OCI-LY1 (cell line): ENCODE data around the gene DLGAP4.

Experiments used
- H2AFZ ChIP-seq: fragments of 200-600 bp; sonication (generic), shearing (Covaris generic); 2 replicates; pipeline ENCODE4 v1.6.0; 2014; ENCODE audit warnings: antibody characterized with exemption, mild to moderate bottlenecking, low read length
- H3F3A ChIP-seq: fragments of 200-600 bp; sonication (generic), shearing (Covaris generic); 2 replicates; pipeline ENCODE4 v1.6.0; 2014; ENCODE audit warnings: mild to moderate bottlenecking, antibody characterized with exemption, low read length, moderate library complexity; ENCODE audit not compliant: insufficient read depth
- H3K27ac ChIP-seq: fragments of 200-600 bp; sonication (generic); 2 replicates; pipeline ENCODE4 v1.5.1; 2014; ENCODE audit warnings: low read length, mixed run types, mild to moderate bottlenecking, low read depth; ENCODE audit not compliant: poor library complexity, severe bottlenecking
- H3K27me3 ChIP-seq: fragments of 200-600 bp; sonication (generic); 2 replicates; pipeline ENCODE4 v1.6.0; 2014; ENCODE audit warnings: antibody characterized with exemption, mild to moderate bottlenecking, low read length, moderate library complexity; ENCODE audit not compliant: insufficient read depth
- H3K36me3 ChIP-seq: fragments of 200-600 bp; sonication (generic); 2 replicates; pipeline ENCODE4 v1.6.1; 2014; ENCODE audit warnings: mild to moderate bottlenecking, antibody characterized with exemption, low read length, moderate library complexity, mixed read lengths; ENCODE audit not compliant: insufficient read depth
- H3K4me1 ChIP-seq: fragments of 200-600 bp; sonication (generic); 2 replicates; pipeline ENCODE4 v1.5.1; 2014; ENCODE audit warnings: mild to moderate bottlenecking, low read length, moderate library complexity; ENCODE audit not compliant: insufficient read depth, severe bottlenecking
- H3K4me2 ChIP-seq: fragments of 200-600 bp; sonication (generic), shearing (Covaris generic); 2 replicates; pipeline ENCODE4 v1.6.1; 2014; ENCODE audit warnings: low read length
- H3K4me3 ChIP-seq: fragments of 200-600 bp; sonication (generic); 2 replicates; pipeline ENCODE4 v1.5.1; 2014; ENCODE audit warnings: low read length, low read depth, mild to moderate bottlenecking, mixed read lengths; ENCODE audit not compliant: poor library complexity, severe bottlenecking
- H3K79me2 ChIP-seq: fragments of 200-600 bp; shearing (Covaris generic); 2 replicates; pipeline ENCODE4 v1.6.1; 2016; ENCODE audit warnings: mixed run types, low read length, mixed read lengths; ENCODE audit not compliant: insufficient read depth
- H3K9ac ChIP-seq: fragments of 200-600 bp; sonication (generic), shearing (Covaris generic); 2 replicates; pipeline ENCODE4 v1.6.1; 2014; ENCODE audit warnings: mild to moderate bottlenecking, low read length, mixed read lengths
- H3K9me2 ChIP-seq: fragments of 200-600 bp; sonication (generic), shearing (Covaris generic); 2 replicates; pipeline ENCODE4 v1.6.1; 2014; ENCODE audit warnings: low read depth, mild to moderate bottlenecking, low read length, mixed read lengths
- H3K9me3 ChIP-seq: fragments of 200-600 bp; shearing (Covaris generic); 2 replicates; pipeline ENCODE4 v1.6.1; 2014; ENCODE audit warnings: low read length, mixed read lengths
- H4K20me1 ChIP-seq: fragments of 200-600 bp; sonication (generic), shearing (Covaris generic); 2 replicates; pipeline ENCODE4 v1.6.0; 2016; ENCODE audit warnings: mild to moderate bottlenecking, low read length; ENCODE audit not compliant: insufficient read depth
- EZH2 ChIP-seq: fragments of 200-600 bp; sonication (generic), shearing (Covaris generic); IDR thresholded peaks from 2 replicates; pipeline ENCODE4 v1.8.0; 2017; ENCODE audit warnings: borderline replicate concordance, mixed run types, mild to moderate bottlenecking, antibody characterized with exemption, low read length, moderate library complexity, mixed read lengths
- TF ChIP-seq, protein P1 (sequence below): fragments of 200-600 bp; sonication (generic), shearing (Covaris generic); IDR thresholded peaks from 2 replicates; pipeline ENCODE4 v1.5.1; 2017; ENCODE audit warnings: mild to moderate bottlenecking, antibody characterized with exemption, low read length, moderate library complexity, mixed read lengths

Gene DLGAP4

GRCh38 chr20:36304786-36305495 lies 1.2 kb upstream of the DLGAP4 start:
- Histone ChIP-seq H3K4me2 (no peak overlapping the region), H3K27me3 (no peaks in the 10 kb centered on the region), H3K4me3 (no peak overlapping the region)

DNA sequence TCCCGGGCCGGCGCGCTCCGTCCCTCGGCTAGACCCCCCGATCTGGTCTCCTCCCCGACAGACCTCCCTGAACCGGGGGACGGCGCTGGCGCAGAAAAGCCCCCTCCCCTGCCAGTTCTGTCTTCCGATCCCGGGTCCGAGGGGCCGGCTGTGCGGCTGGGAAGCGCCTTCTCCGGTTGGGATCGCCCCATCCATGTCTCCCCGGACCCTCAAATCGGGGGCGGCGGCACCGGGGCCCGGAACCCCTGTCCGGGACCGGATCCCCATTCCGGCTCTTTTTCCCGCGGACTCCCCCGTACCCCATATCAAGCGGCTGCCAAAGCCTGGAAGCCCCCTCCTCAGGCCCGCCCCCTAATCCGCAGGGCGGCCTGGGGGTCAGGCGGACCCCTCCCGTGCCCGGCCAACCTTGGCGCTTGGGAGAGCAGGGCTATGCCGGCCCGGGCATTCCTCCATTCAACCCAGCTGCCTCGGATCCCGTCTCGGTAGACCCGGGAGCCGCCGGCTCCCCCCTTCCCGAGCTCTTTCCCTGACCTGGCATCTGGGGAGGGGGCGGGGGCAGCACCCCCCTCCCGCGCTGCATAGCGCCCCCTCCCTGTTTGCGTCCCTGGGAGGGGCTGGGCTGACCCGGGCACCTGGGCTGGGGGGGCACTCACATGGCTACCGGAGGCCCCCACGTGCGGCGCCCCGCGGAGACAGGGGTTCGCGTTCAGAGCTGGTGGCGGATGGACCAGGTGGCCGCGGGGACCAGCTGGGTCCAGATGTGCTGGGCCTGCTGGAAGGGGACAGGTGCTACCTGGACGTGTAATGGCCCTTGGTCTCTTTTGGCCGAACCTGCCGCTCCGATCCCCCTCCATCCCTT lies 643 bp downstream of the DLGAP4 start:
- H2AFZ ChIP-seq: no peak overlapping the region
- TF ChIP-seq EZH2: no peak
- TF ChIP-seq, protein P1, sequence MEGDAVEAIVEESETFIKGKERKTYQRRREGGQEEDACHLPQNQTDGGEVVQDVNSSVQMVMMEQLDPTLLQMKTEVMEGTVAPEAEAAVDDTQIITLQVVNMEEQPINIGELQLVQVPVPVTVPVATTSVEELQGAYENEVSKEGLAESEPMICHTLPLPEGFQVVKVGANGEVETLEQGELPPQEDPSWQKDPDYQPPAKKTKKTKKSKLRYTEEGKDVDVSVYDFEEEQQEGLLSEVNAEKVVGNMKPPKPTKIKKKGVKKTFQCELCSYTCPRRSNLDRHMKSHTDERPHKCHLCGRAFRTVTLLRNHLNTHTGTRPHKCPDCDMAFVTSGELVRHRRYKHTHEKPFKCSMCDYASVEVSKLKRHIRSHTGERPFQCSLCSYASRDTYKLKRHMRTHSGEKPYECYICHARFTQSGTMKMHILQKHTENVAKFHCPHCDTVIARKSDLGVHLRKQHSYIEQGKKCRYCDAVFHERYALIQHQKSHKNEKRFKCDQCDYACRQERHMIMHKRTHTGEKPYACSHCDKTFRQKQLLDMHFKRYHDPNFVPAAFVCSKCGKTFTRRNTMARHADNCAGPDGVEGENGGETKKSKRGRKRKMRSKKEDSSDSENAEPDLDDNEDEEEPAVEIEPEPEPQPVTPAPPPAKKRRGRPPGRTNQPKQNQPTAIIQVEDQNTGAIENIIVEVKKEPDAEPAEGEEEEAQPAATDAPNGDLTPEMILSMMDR: no peak
- no peaks in the 10 kb centered on the region for H3K9me3 ChIP-seq
- H3K9me2 ChIP-seq: no peaks in the 10 kb centered on the region
- H3K27ac ChIP-seq: no peak overlapping the region
- no peaks in the 10 kb centered on the region for H3K79me2 ChIP-seq
- no peaks in the 10 kb centered on the region for H3K36me3 ChIP-seq
- H3F3A ChIP-seq: no peaks in the 10 kb centered on the region
- H3K4me2 ChIP-seq: no peak overlapping the region
- no peak overlapping the region for H3K9ac ChIP-seq
- H4K20me1 ChIP-seq: no peaks in the 10 kb centered on the region
- no peaks in the 10 kb centered on the region for H3K27me3 ChIP-seq
- H3K4me1 ChIP-seq: no peaks in the 10 kb centered on the region
- H3K4me3 ChIP-seq: no peak overlapping the region

More at GRCh38 chr20:36304786-36305495, 1.2 kb upstream of the DLGAP4 start:
- no peaks in the 10 kb centered on the region for H3F3A ChIP-seq
- H3K9me2 ChIP-seq: no peaks in the 10 kb centered on the region
- no peaks in the 10 kb centered on the region for H4K20me1 ChIP-seq
- no peaks in the 10 kb centered on the region for H3K36me3 ChIP-seq
- no peak for TF ChIP-seq EZH2
- TF ChIP-seq, protein P1: no peak
- no peak overlapping the region for H3K9ac ChIP-seq
- no peaks in the 10 kb centered on the region for H3K79me2 ChIP-seq
- H3K9me3 ChIP-seq: no peaks in the 10 kb centered on the region
- no peak overlapping the region for H2AFZ ChIP-seq
- no peaks in the 10 kb centered on the region for H3K4me1 ChIP-seq
- H3K27ac ChIP-seq: no peak overlapping the region

- H3K9me3 ChIP-seq: no peaks in the 10 kb centered on the region
- no peaks in the 10 kb centered on the region for H3K27me3 ChIP-seq
- H3K27ac ChIP-seq: no peak overlapping the region
- no peaks in the 10 kb centered on the region for H3K9me2 ChIP-seq
- H3F3A ChIP-seq: no peaks in the 10 kb centered on the region
- H3K4me2 ChIP-seq: no peak overlapping the region
- no peak overlapping the region for H2AFZ ChIP-seq
- H3K79me2 ChIP-seq: no peaks in the 10 kb centered on the region
- no peaks in the 10 kb centered on the region for H3K36me3 ChIP-seq
- TF ChIP-seq, protein P1: no peak
- TF ChIP-seq EZH2: no peak
- H4K20me1 ChIP-seq: no peaks in the 10 kb centered on the region
- H3K4me1 ChIP-seq: no peaks in the 10 kb centered on the region
- H3K9ac ChIP-seq: no peak overlapping the region
- H3K4me3 ChIP-seq: no peak overlapping the region
Measured at GRCh38 chr20:36307412-36308325, 1.5 kb downstream of the DLGAP4 start.
